Stimulated activated CD8-positive, alpha-beta memory T cell treated with anti-CD3 and anti-CD28 coated beads, Interleukin-7, amount 100 ng/mL, for 1 hour (primary cell): ENCODE data around the gene CYB5A.

Experiments used
- DNase-seq, 2 donors: peaks; one replicate each; pipeline ENCODE4 v3.0.0-alpha.2; 2020; ENCODE audit warnings: low read depth in 2 of 2

Gene CYB5A

DNA sequence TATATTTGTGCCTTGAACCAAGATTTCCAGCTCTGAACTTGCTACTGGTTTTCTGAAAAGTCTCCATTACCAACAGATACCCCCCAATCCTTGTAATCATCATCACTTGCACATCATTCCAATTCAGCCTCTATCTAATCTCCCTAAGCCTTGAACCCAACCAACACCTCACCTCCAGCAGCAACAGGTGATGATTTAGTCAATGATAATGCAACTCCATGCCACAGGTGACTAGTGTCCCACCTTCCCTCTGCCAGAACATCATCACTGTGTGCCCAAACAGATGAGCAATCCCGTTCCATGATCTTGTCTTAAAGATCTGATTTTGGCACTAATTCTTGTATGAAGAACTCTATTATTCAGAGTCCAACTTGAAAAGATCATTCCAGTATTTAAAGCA lies 75.9 kb downstream of the CYB5A start:
- DNase-seq: no peak

DNA sequence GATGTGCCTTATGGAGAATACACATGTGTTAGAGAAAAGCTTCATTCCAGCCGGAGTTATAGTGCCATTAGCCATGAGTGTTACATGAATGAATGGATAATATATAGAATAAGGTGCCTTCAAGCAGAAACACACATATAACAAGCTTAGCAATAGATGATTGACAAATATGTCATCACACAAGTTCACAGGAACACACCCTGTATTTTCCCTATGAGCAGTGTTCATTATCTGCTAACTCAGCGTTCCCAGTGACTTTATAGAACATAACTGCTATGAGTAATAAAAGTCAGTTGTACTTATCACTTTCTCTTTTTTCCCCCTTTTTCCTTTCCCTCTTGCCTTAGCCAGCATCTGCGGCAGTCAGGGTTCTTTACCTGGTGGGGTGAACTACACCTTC lies 78.3 kb downstream of the CYB5A start:
- DNase-seq: no peak

DNA sequence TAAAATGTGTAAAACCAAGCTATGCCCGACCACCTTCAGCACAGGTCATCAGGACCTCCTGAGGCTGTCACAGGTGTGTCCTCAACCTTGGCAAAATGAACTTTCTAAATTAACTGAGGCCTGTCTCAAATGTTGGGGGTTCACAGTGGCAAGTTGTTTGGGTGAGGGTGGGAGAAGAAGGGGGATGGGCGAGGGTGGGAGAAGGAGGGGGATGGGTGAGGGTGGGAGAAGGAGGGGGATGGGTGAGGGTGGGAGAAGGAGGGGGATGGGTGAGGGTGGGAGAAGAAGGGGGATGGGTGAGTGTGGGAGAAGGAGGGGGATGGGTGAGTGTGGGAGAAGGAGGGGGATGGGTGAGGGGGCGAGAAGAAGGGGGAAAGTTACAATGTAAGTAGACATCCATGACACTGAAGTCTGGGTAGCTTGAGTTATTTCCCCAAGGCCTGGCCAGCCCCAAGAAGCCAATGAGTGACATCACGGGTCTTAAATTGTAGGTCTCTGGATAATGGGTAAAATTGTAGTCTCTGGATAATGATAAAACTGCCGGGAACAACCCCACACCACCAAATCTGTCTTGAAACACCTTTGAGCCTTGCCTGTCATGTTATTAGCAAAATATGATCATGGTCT lies 87.1 kb downstream of the CYB5A start:
- DNase-seq: no peak

DNA sequence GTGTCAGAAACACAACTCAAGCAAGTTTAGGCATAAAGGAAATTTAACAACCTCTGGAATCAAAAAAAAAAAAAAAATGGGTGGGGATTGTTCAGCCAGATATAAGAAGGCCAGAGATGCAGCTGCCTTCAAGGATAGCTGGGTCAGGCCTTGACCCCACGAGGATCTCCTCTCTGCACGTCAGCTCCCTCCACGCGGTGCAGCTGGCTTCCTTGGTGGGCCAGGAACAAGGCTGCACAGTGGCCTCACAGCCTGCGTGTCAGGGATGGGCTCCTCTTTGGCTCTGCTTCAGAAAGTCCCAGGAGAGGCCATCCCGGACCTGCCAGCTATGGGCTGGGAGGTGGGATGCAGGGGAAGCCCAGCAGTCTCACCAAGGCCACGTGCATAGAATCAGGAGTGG lies 88.0 kb downstream of the CYB5A start:
- no peak for DNase-seq
